K562 (cell line): ENCODE results near the gene ENOX2. TPM values are rescaled to one million over a fixed set of nuclear protein-coding genes. Genes with fewer than 3 reads are reported as not detected.
A peak's percentile ranks its signal among the peaks of the same experiment; 100 is the strongest.

Experiments used
- MEIS2 ChIP-seq: fragments of 450-650 bp; IDR thresholded peaks from 2 replicates; pipeline ENCODE4 v1.6.1; 2014; ENCODE audit warnings: mild to moderate bottlenecking; ENCODE audit not compliant: partially characterized antibody
- NBN ChIP-seq: fragments of 450-650 bp; IDR thresholded peaks from 2 replicates; pipeline ENCODE4 v1.6.1; 2016; ENCODE audit warnings: low read depth, mild to moderate bottlenecking
- POU5F1 ChIP-seq: fragments of 150-350 bp; IDR thresholded peaks from 2 replicates; pipeline ENCODE4 v1.6.1; 2014; ENCODE audit warnings: borderline replicate concordance, low read length, low read depth, mild to moderate bottlenecking; ENCODE audit not compliant: partially characterized antibody
- ZNF407 ChIP-seq: fragments of 450-650 bp; IDR thresholded peaks from 2 replicates; pipeline ENCODE4 v1.6.1; 2016; ENCODE audit warnings: low read depth
- polyA plus RNA-seq, 8 experiments: library from polyadenylated mRNA; depleted of rRNA in 4 of 8; stranded (reverse) in 5 of 8; unstranded in 3 of 8; fragments of >200 nt; fragmentation: Nextera tagmentation in 2 of 8; fragmentation: Illumina TruSeq in 1 of 8; extraction: Ambion mirVana in 2 of 8; extraction: Trizol in 1 of 8; gene quantifications; 2 replicates each; pipeline versions ENCODE4 v1.2.1 to v1.2.3, GENCODE V29; 2011 to 2014; ENCODE audit warnings: inconsistent platforms in 1 of 8, missing spikeins in 1 of 8
- total RNA-seq, 7 experiments: library from RNA; depleted of rRNA in 6 of 7; stranded (reverse); fragments of >200 nt in 6 of 7; fragmentation: Illumina TruSeq in 2 of 7; extraction: Trizol in 2 of 7; gene quantifications; 2 replicates each; pipeline versions ENCODE4 v1.2.1 to v1.2.3, GENCODE V29; 2011 to 2021; ENCODE audit warnings: low replicate concordance in 1 of 7
- TF ChIP-seq, protein P1 (sequence below), 2 experiments: fragments of 450-650 bp in 1 of 2; sonication (generic) in 1 of 2; formaldehyde crosslinking in 1 of 2; IDR thresholded peaks; 2 replicates each; pipeline versions ENCODE4 v1.7.1 to v1.9.0; 2016 to 2022; ENCODE audit warnings: inconsistent platforms in 1 of 2, mild to moderate bottlenecking in 1 of 2, missing genetic modification reagents in 1 of 2
- TF ChIP-seq, protein P2 (sequence below), 2 experiments: IDR thresholded peaks; 2 replicates each; pipeline ENCODE4 v1.6.1; 2011; ENCODE audit warnings: borderline replicate concordance in 1 of 2, control low read depth in 1 of 2, low read depth in 1 of 2, low read length in 1 of 2, mild to moderate bottlenecking in 1 of 2, mixed read lengths in 1 of 2, moderate library complexity in 1 of 2; ENCODE audit not compliant: insufficient read depth in 1 of 2, insufficient read length in 1 of 2, poor library complexity in 1 of 2, severe bottlenecking in 1 of 2; ENCODE audit errors: extremely low read depth in 1 of 2

ENOX2 gene
- total and polyA plus RNA-seq, 9 of the 15 experiments (the other 6 are each of a cell fraction or from before 2014, with no cell fraction given): 6.1 to 24.0 (median 13.8) TPM

DNA sequence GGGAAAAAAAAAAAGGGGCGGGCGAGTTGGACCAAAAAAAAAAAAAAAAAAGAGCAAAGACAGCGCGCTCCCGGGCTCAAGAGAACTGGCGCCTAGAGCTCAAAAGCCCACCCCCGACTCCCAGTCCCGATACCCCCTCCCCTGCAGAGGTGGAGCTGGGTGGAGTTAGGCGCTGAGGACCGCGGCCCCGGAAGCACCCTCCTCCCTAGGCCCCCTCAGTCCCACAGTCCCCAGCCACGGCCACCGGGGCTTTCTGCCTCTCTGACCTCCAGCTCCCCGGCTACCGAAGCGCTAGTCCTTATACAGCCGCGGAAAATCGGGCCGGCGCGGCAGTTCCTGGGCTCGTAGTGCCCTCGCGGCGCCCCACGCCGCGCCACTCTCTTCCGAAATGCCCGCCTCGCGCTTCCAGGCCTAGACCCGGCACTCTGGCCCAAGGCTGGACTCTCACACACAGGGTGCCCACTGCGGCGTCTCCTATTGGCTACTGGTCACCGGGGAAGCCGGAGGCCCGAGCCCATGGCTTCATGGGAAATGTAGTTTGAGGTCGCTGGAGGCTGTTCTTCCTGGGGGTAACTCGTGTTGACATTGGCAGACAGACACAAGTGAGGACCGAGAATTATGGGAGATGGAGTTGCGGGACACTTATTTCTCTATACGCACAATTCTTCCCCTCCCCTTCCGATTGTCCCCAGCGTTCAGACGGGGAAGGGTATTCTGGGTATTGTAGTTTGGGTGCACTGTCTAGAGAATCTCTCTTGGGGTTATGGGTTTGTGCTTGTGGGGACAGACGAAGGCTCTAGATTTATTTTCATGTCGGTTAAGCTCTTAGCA, at the start of gene ENOX2 (continued):
- TF ChIP-seq, protein P1, sequence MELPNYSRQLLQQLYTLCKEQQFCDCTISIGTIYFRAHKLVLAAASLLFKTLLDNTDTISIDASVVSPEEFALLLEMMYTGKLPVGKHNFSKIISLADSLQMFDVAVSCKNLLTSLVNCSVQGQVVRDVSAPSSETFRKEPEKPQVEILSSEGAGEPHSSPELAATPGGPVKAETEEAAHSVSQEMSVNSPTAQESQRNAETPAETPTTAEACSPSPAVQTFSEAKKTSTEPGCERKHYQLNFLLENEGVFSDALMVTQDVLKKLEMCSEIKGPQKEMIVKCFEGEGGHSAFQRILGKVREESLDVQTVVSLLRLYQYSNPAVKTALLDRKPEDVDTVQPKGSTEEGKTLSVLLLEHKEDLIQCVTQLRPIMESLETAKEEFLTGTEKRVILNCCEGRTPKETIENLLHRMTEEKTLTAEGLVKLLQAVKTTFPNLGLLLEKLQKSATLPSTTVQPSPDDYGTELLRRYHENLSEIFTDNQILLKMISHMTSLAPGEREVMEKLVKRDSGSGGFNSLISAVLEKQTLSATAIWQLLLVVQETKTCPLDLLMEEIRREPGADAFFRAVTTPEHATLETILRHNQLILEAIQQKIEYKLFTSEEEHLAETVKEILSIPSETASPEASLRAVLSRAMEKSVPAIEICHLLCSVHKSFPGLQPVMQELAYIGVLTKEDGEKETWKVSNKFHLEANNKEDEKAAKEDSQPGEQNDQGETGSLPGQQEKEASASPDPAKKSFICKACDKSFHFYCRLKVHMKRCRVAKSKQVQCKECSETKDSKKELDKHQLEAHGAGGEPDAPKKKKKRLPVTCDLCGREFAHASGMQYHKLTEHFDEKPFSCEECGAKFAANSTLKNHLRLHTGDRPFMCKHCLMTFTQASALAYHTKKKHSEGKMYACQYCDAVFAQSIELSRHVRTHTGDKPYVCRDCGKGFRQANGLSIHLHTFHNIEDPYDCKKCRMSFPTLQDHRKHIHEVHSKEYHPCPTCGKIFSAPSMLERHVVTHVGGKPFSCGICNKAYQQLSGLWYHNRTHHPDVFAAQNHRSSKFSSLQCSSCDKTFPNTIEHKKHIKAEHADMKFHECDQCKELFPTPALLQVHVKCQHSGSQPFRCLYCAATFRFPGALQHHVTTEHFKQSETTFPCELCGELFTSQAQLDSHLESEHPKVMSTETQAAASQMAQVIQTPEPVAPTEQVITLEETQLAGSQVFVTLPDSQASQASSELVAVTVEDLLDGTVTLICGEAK (IDR thresholded peaks at IDR 0.05): peak; percentile 91
- TF ChIP-seq, protein P1 (CRISPR knock-in tag; IDR thresholded peaks at IDR 0.05): no peak
- TF ChIP-seq NBN (no peak), POU5F1 (peak; percentile 26), MEIS2 (peak; percentile 50), ZNF407 (no peak)
- TF ChIP-seq, protein P2, sequence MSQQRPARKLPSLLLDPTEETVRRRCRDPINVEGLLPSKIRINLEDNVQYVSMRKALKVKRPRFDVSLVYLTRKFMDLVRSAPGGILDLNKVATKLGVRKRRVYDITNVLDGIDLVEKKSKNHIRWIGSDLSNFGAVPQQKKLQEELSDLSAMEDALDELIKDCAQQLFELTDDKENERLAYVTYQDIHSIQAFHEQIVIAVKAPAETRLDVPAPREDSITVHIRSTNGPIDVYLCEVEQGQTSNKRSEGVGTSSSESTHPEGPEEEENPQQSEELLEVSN (IDR thresholded peaks at IDR 0.05; ENCODE audit: borderline replicate concordance in 1 of 2, extremely low read depth in 1 of 2, insufficient read depth in 1 of 2, insufficient read length in 1 of 2, low read depth in 1 of 2, low read length in 1 of 2, poor library complexity in 1 of 2, severe bottlenecking in 1 of 2): peak; percentile 27 to 53
